ENCODE data around the gene RIC1. TPM values are rescaled to one million over a fixed set of nuclear protein-coding genes. Genes with fewer than 3 reads are reported as not detected.
"Not testable (repeated sequence)": the region's sequence is repeated elsewhere in the genome, so short reads cannot be mapped to it uniquely, and the experiment has no call there.

Gene RIC1
- total RNA-seq, 1 donor from 2014 or later: 40.7 TPM

DNA sequence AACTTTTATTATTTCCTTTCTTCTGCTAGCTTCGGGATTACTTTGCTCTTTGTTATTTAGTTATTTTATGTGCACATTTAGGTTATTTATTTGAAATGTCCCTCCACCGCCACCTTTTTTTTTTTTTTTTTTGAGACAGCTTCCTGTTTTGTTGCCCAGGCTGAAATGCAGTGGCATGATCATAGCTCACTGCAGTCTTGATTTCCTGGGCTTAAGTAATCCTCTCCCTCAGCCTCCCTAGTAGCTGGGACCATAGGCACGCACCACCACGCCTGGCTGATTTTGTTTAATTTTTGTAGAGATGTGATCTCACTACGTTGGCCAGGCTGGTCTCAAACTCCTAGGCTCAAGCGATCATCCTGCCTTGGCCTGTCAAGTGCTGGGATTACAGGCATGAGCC is 38.5 kb downstream of the RIC1 start:
- Mint-ChIP-seq H3K27ac (ENCODE audit: unreplicated experiment) (no peak overlapping the region), H3K4me3 (ENCODE audit: unreplicated experiment) (no peak overlapping the region), H3K4me1 (ENCODE audit: low read depth) (peaks cover 21% of the 10 kb centered on the region), H3K9me3 (ENCODE audit: low read depth) (peaks cover 20% of the 10 kb centered on the region), H3K36me3 (ENCODE audit: low read depth) (peaks cover 14% of the 10 kb centered on the region), H3K27me3 (ENCODE audit: low read depth) (no peaks in the 10 kb centered on the region)
- TF ChIP-seq, protein P1, sequence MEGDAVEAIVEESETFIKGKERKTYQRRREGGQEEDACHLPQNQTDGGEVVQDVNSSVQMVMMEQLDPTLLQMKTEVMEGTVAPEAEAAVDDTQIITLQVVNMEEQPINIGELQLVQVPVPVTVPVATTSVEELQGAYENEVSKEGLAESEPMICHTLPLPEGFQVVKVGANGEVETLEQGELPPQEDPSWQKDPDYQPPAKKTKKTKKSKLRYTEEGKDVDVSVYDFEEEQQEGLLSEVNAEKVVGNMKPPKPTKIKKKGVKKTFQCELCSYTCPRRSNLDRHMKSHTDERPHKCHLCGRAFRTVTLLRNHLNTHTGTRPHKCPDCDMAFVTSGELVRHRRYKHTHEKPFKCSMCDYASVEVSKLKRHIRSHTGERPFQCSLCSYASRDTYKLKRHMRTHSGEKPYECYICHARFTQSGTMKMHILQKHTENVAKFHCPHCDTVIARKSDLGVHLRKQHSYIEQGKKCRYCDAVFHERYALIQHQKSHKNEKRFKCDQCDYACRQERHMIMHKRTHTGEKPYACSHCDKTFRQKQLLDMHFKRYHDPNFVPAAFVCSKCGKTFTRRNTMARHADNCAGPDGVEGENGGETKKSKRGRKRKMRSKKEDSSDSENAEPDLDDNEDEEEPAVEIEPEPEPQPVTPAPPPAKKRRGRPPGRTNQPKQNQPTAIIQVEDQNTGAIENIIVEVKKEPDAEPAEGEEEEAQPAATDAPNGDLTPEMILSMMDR (IDR thresholded peaks at IDR 0.05): no peak
- no peak for DNase-seq (ENCODE audit: low spot score)

DNA sequence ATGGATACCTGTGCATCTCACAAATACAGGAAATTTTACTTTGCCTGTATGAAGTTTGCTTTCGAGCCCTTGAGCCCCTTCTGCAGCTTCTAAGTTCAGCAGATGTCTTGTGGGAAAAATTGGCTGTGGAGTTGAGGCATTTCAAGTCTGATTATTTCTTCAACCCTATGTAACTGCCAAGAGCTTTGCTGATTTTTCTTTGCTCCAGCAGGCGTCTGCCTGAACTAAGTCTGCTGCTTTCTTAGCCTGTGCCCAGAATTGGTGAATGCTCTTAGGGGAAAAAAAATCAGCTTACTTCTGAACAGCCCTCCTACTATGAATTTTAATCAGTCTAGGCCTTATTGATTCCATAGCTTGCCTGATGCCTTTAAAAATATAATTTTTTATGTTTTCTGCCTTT is 41.2 kb downstream of the RIC1 start:
- DNase-seq (ENCODE audit: low spot score): no peak
- Mint-ChIP-seq H3K27ac (ENCODE audit: unreplicated experiment) (no peak overlapping the region), H3K9me3 (ENCODE audit: low read depth) (peaks cover 4% of the 10 kb centered on the region), H3K27me3 (ENCODE audit: low read depth) (no peaks in the 10 kb centered on the region), H3K4me3 (ENCODE audit: unreplicated experiment) (no peak overlapping the region), H3K4me1 (ENCODE audit: low read depth) (peaks cover 29% of the 10 kb centered on the region), H3K36me3 (ENCODE audit: low read depth) (peaks cover 6% of the 10 kb centered on the region)
- TF ChIP-seq, protein P1 (IDR thresholded peaks at IDR 0.05): no peak

DNA sequence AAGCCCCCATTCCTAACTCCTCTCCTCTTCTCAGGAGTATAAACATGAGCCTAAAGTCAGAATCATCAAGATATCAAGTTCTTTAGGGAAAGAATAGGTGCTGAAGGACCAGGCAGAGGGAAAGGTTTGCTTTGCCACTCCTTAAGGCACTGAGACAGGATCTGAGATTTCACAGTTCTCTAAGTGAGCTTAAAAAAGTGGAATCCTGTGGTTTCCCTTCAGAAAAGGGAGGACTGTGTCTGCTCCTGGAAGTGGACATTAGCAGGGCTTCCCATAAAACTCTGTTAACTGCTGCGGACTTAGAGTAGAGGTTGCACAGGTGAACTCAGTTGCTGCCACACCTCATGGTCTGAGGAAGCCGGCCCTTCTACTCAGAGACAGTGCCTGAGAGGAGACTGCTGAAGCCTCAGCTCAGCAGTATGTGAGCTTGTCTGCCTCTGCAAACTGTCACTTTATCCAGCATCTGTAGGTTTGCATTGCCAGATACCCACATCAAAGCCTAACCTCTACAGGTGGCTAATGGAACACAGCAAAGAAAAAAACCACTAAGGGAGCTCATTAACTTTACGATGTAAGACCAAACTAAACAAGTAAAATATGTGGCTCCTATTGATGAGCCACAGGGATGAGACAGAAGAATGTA is 42.9 kb downstream of the RIC1 start:
- TF ChIP-seq, protein P1 (IDR thresholded peaks at IDR 0.05): no peak
- peaks cover 7% of the 10 kb centered on the region for H3K9me3 Mint-ChIP-seq (ENCODE audit: low read depth)
- no peak for DNase-seq (ENCODE audit: low spot score)
- no peaks in the 10 kb centered on the region for H3K27me3 Mint-ChIP-seq (ENCODE audit: low read depth)
- no peak overlapping the region for H3K4me3 Mint-ChIP-seq (ENCODE audit: unreplicated experiment)
- peaks cover 2% of the 10 kb centered on the region for H3K36me3 Mint-ChIP-seq (ENCODE audit: low read depth)
- no peak overlapping the region for H3K27ac Mint-ChIP-seq (ENCODE audit: unreplicated experiment)
- H3K4me1 Mint-ChIP-seq (ENCODE audit: low read depth): peaks cover 30% of the 10 kb centered on the region

DNA sequence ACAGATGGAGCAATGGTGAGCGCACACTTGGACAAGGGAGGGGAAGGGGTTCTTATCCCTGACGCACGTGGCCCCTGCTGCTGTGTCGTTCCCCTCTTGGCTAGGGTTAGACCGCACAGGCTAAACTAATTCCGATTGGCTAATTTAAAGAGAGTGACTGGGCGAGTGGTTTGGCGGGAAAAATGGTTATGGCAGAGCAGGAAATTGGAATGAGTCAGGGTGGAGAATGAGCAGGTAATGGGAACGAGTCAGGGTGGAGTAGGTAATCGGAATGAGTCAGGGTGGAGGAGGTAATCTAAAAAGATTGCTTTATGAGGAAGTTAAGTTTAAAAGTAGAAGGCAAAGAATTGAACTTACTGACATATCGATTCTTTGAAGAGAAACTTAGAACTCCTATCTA is 46.1 kb downstream of the RIC1 start:
- H3K36me3 Mint-ChIP-seq (ENCODE audit: low read depth); DNase-seq (ENCODE audit: low spot score); H3K27me3 Mint-ChIP-seq (ENCODE audit: low read depth); H3K27ac Mint-ChIP-seq (ENCODE audit: unreplicated experiment); H3K9me3 Mint-ChIP-seq (ENCODE audit: low read depth); H3K4me3 Mint-ChIP-seq (ENCODE audit: unreplicated experiment): not testable (repeated sequence)
- peaks cover 17% of the 10 kb centered on the region for H3K4me1 Mint-ChIP-seq (ENCODE audit: low read depth)

DNA sequence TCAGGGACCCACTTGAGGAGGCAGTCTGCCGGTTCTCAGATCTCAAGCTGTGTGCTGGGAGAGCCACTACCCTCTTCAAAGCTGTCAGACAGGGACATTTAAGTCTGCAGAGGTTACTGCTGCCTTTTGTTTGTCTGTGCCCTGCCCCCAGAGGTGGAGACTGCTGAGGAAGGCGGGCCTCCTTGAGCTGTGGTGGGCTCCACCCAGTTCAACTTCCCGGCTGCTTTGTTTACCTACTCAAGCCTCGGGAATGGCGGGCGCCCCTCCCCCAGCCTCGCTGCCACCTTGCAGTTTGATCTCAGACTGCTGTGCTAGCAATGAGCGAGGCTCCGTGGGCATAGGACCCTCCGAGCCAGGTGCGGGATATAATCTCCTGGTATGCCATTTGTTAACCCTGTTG is 54.7 kb downstream of the RIC1 start:
- DNase-seq (ENCODE audit: low spot score); H3K27ac Mint-ChIP-seq (ENCODE audit: unreplicated experiment); H3K4me3 Mint-ChIP-seq (ENCODE audit: unreplicated experiment); H3K27me3 Mint-ChIP-seq (ENCODE audit: low read depth): not testable (repeated sequence)
- peaks cover 17% of the 10 kb centered on the region for H3K4me1 Mint-ChIP-seq (ENCODE audit: low read depth)
- H3K36me3 Mint-ChIP-seq (ENCODE audit: low read depth): peaks cover 12% of the 10 kb centered on the region
- H3K9me3 Mint-ChIP-seq (ENCODE audit: low read depth): peaks cover 13% of the 10 kb centered on the region

DNA sequence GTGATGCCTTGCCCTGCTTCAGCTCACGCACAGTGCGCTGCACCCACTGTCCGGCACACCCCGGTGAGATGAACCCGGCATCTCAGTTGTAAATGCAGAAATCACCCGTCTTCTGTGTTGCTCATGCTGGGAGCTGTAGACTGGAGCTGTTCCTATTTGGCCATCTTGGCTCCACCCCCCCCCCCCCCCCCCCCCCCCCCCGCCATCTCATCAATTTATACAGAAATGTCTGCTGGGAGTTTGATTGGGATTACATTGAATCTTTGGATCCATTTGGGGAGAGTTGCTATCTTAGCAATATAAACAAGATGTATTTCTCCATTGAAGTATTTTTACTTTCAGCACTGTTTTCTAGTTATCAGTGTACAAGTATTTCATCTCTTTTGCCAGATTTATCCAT is 55.2 kb downstream of the RIC1 start:
- H3K36me3 Mint-ChIP-seq (ENCODE audit: low read depth): peaks cover 12% of the 10 kb centered on the region
- TF ChIP-seq, protein P1 (IDR thresholded peaks at IDR 0.05): no peak
- no peak overlapping the region for H3K4me3 Mint-ChIP-seq (ENCODE audit: unreplicated experiment)
- H3K27me3 Mint-ChIP-seq (ENCODE audit: low read depth): no peaks in the 10 kb centered on the region
- peaks cover 20% of the 10 kb centered on the region for H3K4me1 Mint-ChIP-seq (ENCODE audit: low read depth)
- no peak for DNase-seq (ENCODE audit: low spot score)
- no peak overlapping the region for H3K27ac Mint-ChIP-seq (ENCODE audit: unreplicated experiment)
- H3K9me3 Mint-ChIP-seq (ENCODE audit: low read depth): peaks cover 13% of the 10 kb centered on the region

Data from chondrocyte (in vitro differentiated cells).